Measurements from ENCODE around the gene EFNA5. TPM values are rescaled to one million over a fixed set of nuclear protein-coding genes. Genes with fewer than 3 reads are reported as not detected.

The EFNA5 gene
- polyA plus RNA-seq, 1 donor (not counting 4 experiments of a cell fraction or from before 2014, with no cell fraction given), result 4.8 TPM

GRCh38 chr5:107508097-107508496 is 162.6 kb downstream of the EFNA5 start:
- no peak overlapping the region for H3K9ac ChIP-seq (ENCODE audit: control insufficient read depth, extremely low read depth, insufficient read depth, low read length)
- no peaks in the 10 kb centered on the region for H3K36me3 ChIP-seq (ENCODE audit: control insufficient read depth in 2 of 2, extremely low read depth in 1 of 2, insufficient read depth in 2 of 2, low read length in 2 of 2)
- H4K20me1 ChIP-seq (ENCODE audit: control insufficient read depth, extremely low read depth, insufficient read depth, low read length), result no peaks in the 10 kb centered on the region
- H3K27me3 ChIP-seq (ENCODE audit: control insufficient read depth, extremely low read depth, insufficient read depth, low read length), result no peaks in the 10 kb centered on the region
- no peak overlapping the region for H2AFZ ChIP-seq (ENCODE audit: control insufficient read depth, low read length)
- H3K27ac ChIP-seq (ENCODE audit: control insufficient read depth, insufficient read depth, low read length), result no peak overlapping the region
- no peak overlapping the region for H3K4me2 ChIP-seq (ENCODE audit: control insufficient read depth, extremely low read depth, insufficient read depth, low read depth, low read length)
- H3K79me2 ChIP-seq (ENCODE audit: control insufficient read depth, insufficient read depth, low read length), result peaks cover 3% of the 10 kb centered on the region
- no peak for TF ChIP-seq EZH2 (IDR thresholded peaks at IDR 0.05; ENCODE audit: low read length)
- no peak for TF ChIP-seq CTCF (optimal IDR thresholded peaks at IDR 0.05 in 1 of 3, IDR thresholded peaks at IDR 0.05 in 1 of 3, conservative IDR thresholded peaks at IDR 0.05 in 1 of 3; ENCODE audit: extremely low read depth in 1 of 3, insufficient read depth in 2 of 3, low read length in 3 of 3)
- H3K4me1 ChIP-seq (ENCODE audit: control insufficient read depth, extremely low read depth, insufficient read depth, low read length), result no peaks in the 10 kb centered on the region
- H3K4me3 ChIP-seq (ENCODE audit: control insufficient read depth in 2 of 3, extremely low read depth in 1 of 3, insufficient read depth in 2 of 3, low read depth in 1 of 3, low read length in 3 of 3), result no peak overlapping the region
- no peaks in the 10 kb centered on the region for H3K9me1 ChIP-seq (ENCODE audit: control insufficient read depth, extremely low read depth, insufficient read depth, low read length)
- DNase-seq (ENCODE audit: low read depth, low spot score), result no peak
- no peaks in the 10 kb centered on the region for H3K9me3 ChIP-seq (ENCODE audit: control insufficient read depth, low read depth, low read length)
- FAIRE-seq, result peak; percentile 57
- dilution Hi-C loops (cut with MboI; ENCODE audit: extremely low pct_ligation_motif_present, low sequenced_read_pairs), result no loop called here

- no peak overlapping the region for H3K27ac ChIP-seq (ENCODE audit: control insufficient read depth, insufficient read depth, low read length)
- H2AFZ ChIP-seq (ENCODE audit: control insufficient read depth, low read length), result no peak overlapping the region
- no peak overlapping the region for H3K4me3 ChIP-seq (ENCODE audit: control insufficient read depth in 2 of 3, extremely low read depth in 1 of 3, insufficient read depth in 2 of 3, low read depth in 1 of 3, low read length in 3 of 3)
- no peaks in the 10 kb centered on the region for H3K27me3 ChIP-seq (ENCODE audit: control insufficient read depth, extremely low read depth, insufficient read depth, low read length)
- no peaks in the 10 kb centered on the region for H3K9me3 ChIP-seq (ENCODE audit: control insufficient read depth, low read depth, low read length)
- H3K4me1 ChIP-seq (ENCODE audit: control insufficient read depth, extremely low read depth, insufficient read depth, low read length), result peaks cover 7% of the 10 kb centered on the region
- H3K9ac ChIP-seq (ENCODE audit: control insufficient read depth, extremely low read depth, insufficient read depth, low read length), result no peak overlapping the region
- TF ChIP-seq CTCF (optimal IDR thresholded peaks at IDR 0.05 in 1 of 3, IDR thresholded peaks at IDR 0.05 in 1 of 3, conservative IDR thresholded peaks at IDR 0.05 in 1 of 3; ENCODE audit: extremely low read depth in 1 of 3, insufficient read depth in 2 of 3, low read length in 3 of 3) (no peak), EZH2 (IDR thresholded peaks at IDR 0.05; ENCODE audit: low read length) (no peak)
- DNase-seq (ENCODE audit: low read depth, low spot score) (no peak), FAIRE-seq (no peak)
- no peaks in the 10 kb centered on the region for H3K36me3 ChIP-seq (ENCODE audit: control insufficient read depth in 2 of 2, extremely low read depth in 1 of 2, insufficient read depth in 2 of 2, low read length in 2 of 2)
- no peaks in the 10 kb centered on the region for H4K20me1 ChIP-seq (ENCODE audit: control insufficient read depth, extremely low read depth, insufficient read depth, low read length)
- no peaks in the 10 kb centered on the region for H3K9me1 ChIP-seq (ENCODE audit: control insufficient read depth, extremely low read depth, insufficient read depth, low read length)
- dilution Hi-C loops (cut with MboI; ENCODE audit: extremely low pct_ligation_motif_present, low sequenced_read_pairs), result no loop called here
- H3K4me2 ChIP-seq (ENCODE audit: control insufficient read depth, extremely low read depth, insufficient read depth, low read depth, low read length), result no peak overlapping the region
- no peaks in the 10 kb centered on the region for H3K79me2 ChIP-seq (ENCODE audit: control insufficient read depth, insufficient read depth, low read length)
Measured at GRCh38 chr5:107505763-107506534, 164.8 kb downstream of the EFNA5 start.

Measured in keratinocyte (primary cell).